GM13976 (cell line): ENCODE data around the gene HORMAD1.
"Not testable (repeated sequence)": the region's sequence is repeated elsewhere in the genome, so short reads cannot be mapped to it uniquely, and the experiment has no call there.

Experiments
- DNase-seq: peaks from one replicate; pipeline ENCODE4 v3.0.0; 2012; ENCODE audit warnings: low spot score
- CTCF ChIP-seq: IDR thresholded peaks from 2 replicates; pipeline ENCODE4 v1.5.1; 2012; ENCODE audit warnings: borderline replicate concordance, mild to moderate bottlenecking; ENCODE audit not compliant: insufficient read depth; ENCODE audit errors: extremely low read depth, missing control alignments, control extremely low read depth
- in situ Hi-C: fragments of 300-500 bp; cut with MboI; formaldehyde crosslinking; loops from one replicate; pipeline ENCODE4 v1.12.0; 2022; ENCODE audit warnings: low sequenced_read_pairs, mixed read lengths, inconsistent platforms; ENCODE audit not compliant: unreplicated experiment

HORMAD1 gene

GRCh38 chr1:150720703-150721102 is at the start of gene HORMAD1:
TSS of gene HORMAD1 (minus strand) at chr1:150720895. CDS start at chr1:150719505, 1,390 bp downstream.
- no peak for DNase-seq
- in situ Hi-C loops: no loop called here
- TF ChIP-seq CTCF: no peak

- DNase-seq, in situ Hi-C loops: not testable (repeated sequence)
Measured at GRCh38 chr1:150767704-150768103, 47.0 kb upstream of the HORMAD1 start.

- DNase-seq, in situ Hi-C loops: not testable (repeated sequence)
Measured at GRCh38 chr1:150765977-150766301, 45.2 kb upstream of the HORMAD1 start.

- in situ Hi-C loops: no loop called here
- peak; percentile 70 for DNase-seq
- no peak for TF ChIP-seq CTCF
Measured at GRCh38 chr1:150765296-150765976, 44.7 kb upstream of the HORMAD1 start, which contains the start of gene CTSS. TSS of gene CTSS (minus strand) at chr1:150765778. CDS start at chr1:150764763, 1,015 bp downstream.

- DNase-seq: no peak
- in situ Hi-C loops: no loop called here
- no peak for TF ChIP-seq CTCF
Measured at GRCh38 chr1:150764617-150765101, 44.0 kb upstream of the HORMAD1 start.

GRCh38 chr1:150763018-150763417 is 42.3 kb upstream of the HORMAD1 start:
- in situ Hi-C loops: no loop called here
- no peak for TF ChIP-seq CTCF
- no peak for DNase-seq

- DNase-seq: no peak
- TF ChIP-seq CTCF: no peak
- in situ Hi-C loops: no loop called here
Measured at GRCh38 chr1:150762552-150762951, 41.9 kb upstream of the HORMAD1 start.

GRCh38 chr1:150761801-150762200 is 41.1 kb upstream of the HORMAD1 start:
- no peak for TF ChIP-seq CTCF
- in situ Hi-C loops: no loop called here
- DNase-seq: no peak
